HepG2 (cell line): ENCODE data around the gene EPHB4. TPM values are rescaled to one million over a fixed set of nuclear protein-coding genes. Genes with fewer than 3 reads are reported as not detected.
A peak's percentile ranks its signal among the peaks of the same experiment; 100 is the strongest.

ENCODE experiments used
- ARID4A ChIP-seq: sonication (generic); formaldehyde crosslinking; IDR thresholded peaks from 2 replicates; pipeline ENCODE4 v1.5.0; 2020; ENCODE audit warnings: mild to moderate bottlenecking, missing genetic modification reagents, borderline replicate concordance
- MXI1 ChIP-seq: IDR thresholded peaks from 3 replicates; pipeline ENCODE4 v1.6.1; 2012; ENCODE audit warnings: low read depth, low read length, inconsistent platforms, borderline replicate concordance
- PAXIP1 ChIP-seq: sonication (generic); formaldehyde crosslinking; conservative IDR thresholded peaks from 2 replicates; pipeline ENCODE4 v1.4.0; 2020; ENCODE audit warnings: mild to moderate bottlenecking, missing genetic modification reagents, moderate library complexity
- SIN3A ChIP-seq: IDR thresholded peaks from 2 replicates; pipeline ENCODE4 v1.6.1; 2011; ENCODE audit warnings: low read depth, mild to moderate bottlenecking, control low read depth, low read length, borderline replicate concordance
- SOX6 ChIP-seq, 2 experiments: fragments of 450-650 bp in 1 of 2; sonication (generic) in 1 of 2; formaldehyde crosslinking in 1 of 2; IDR thresholded peaks; 2 replicates each; pipeline versions ENCODE4 v1.4.0 to v1.6.1; 2017 to 2020; ENCODE audit warnings: antibody characterized with exemption in 1 of 2, mild to moderate bottlenecking in 1 of 2, missing genetic modification reagents in 1 of 2
- XRCC5 ChIP-seq: fragments of 200-400 bp; formaldehyde crosslinking; optimal IDR thresholded peaks from 2 replicates; pipeline ENCODE3; 2017; ENCODE audit warnings: mild to moderate bottlenecking, low read length
- ZBTB38 ChIP-seq: sonication (generic); formaldehyde crosslinking; IDR thresholded peaks from 2 replicates; pipeline ENCODE4 v1.5.1; 2020; ENCODE audit warnings: mild to moderate bottlenecking, missing genetic modification reagents
- ZFP90 ChIP-seq: sonication (generic); formaldehyde crosslinking; IDR thresholded peaks from 2 replicates; pipeline ENCODE4 v1.8.0; 2022; ENCODE audit warnings: missing genetic modification reagents, mild to moderate bottlenecking, inconsistent platforms, borderline replicate concordance
- ZFP91 ChIP-seq: sonication (generic); formaldehyde crosslinking; IDR thresholded peaks from 2 replicates; pipeline ENCODE4 v1.9.0; 2022; ENCODE audit warnings: missing genetic modification reagents, mild to moderate bottlenecking, borderline replicate concordance
- ZNF20 ChIP-seq: sonication (generic); formaldehyde crosslinking; IDR thresholded peaks from 2 replicates; pipeline ENCODE4 v1.4.0; 2020; ENCODE audit warnings: mild to moderate bottlenecking, moderate library complexity, missing genetic modification reagents
- ZNF225 ChIP-seq: sonication (generic); formaldehyde crosslinking; IDR thresholded peaks from 2 replicates; pipeline ENCODE4 v1.4.0; 2020; ENCODE audit warnings: mild to moderate bottlenecking, missing genetic modification reagents
- ZNF3 ChIP-seq: IDR thresholded peaks from 2 replicates; pipeline ENCODE4 v1.7.0; 2017; ENCODE audit warnings: inconsistent platforms
- ZNF687 ChIP-seq: sonication (generic); formaldehyde crosslinking; IDR thresholded peaks from 2 replicates; pipeline ENCODE4 v1.5.1; 2020; ENCODE audit warnings: mild to moderate bottlenecking, missing genetic modification reagents, moderate library complexity
- polyA plus RNA-seq, 8 experiments: library from polyadenylated mRNA; depleted of rRNA in 3 of 8; stranded (reverse) in 7 of 8; unstranded in 1 of 8; fragments of >200 nt; fragmentation: Illumina TruSeq in 4 of 8; extraction: Trizol in 4 of 8; gene quantifications; 2 replicates each; pipeline versions ENCODE4 v1.2.1 to v1.2.3, GENCODE V29; 2011 to 2016; ENCODE audit warnings: low read depth in 4 of 8, missing spikeins in 1 of 8, mixed read lengths in 1 of 8; ENCODE audit not compliant: insufficient read depth in 1 of 8
- total RNA-seq, 5 experiments: library from RNA; depleted of rRNA; stranded (reverse); fragments of >200 nt; fragmentation: Illumina TruSeq; extraction: Trizol; gene quantifications; 2 replicates each; pipeline ENCODE4 v1.2.3, GENCODE V29; 2016; ENCODE audit warnings: low read depth in 1 of 5

EPHB4 gene
- total and polyA plus RNA-seq, 2 of the 13 experiments (the other 11 are each of a cell fraction or from before 2014, with no cell fraction given), result 61.4 to 69.6 TPM

GRCh38 chr7:100825215-100825671 is 2.1 kb downstream of the EPHB4 start (continued):
- 0 out of 2 replicates have a peak, but pooled peaks have one; percentile 12 for TF ChIP-seq ZFP91
- no peak for TF ChIP-seq ZNF225 (CRISPR knock-in tag)
- TF ChIP-seq ARID4A, result peak; percentile 62
- peak; percentile 63; the same call in 1 of the 2 replicates for TF ChIP-seq ZBTB38 (CRISPR knock-in tag)
- TF ChIP-seq ZNF3 (CRISPR knock-in tag), result no peak
- TF ChIP-seq ZFP90 (CRISPR knock-in tag), result no peak
- TF ChIP-seq SOX6 (IDR thresholded peaks at IDR 0.05), result no peak
- TF ChIP-seq SOX6 (CRISPR knock-in tag; IDR thresholded peaks at IDR 0.05), result 0 out of 2 replicates have a peak, but pooled peaks have one; percentile 12
- no peak for TF ChIP-seq PAXIP1 (CRISPR knock-in tag)
- no peak for TF ChIP-seq ZNF20 (CRISPR knock-in tag)
- peak; percentile 10 for TF ChIP-seq XRCC5
- TF ChIP-seq MXI1, result peak; percentile 72; the same call in 2 of the 3 replicates
- TF ChIP-seq SIN3A, result 0 out of 2 replicates have a peak, but pooled peaks have one; percentile 61
- peak; percentile 27; the same call in 1 of the 2 replicates for TF ChIP-seq ZNF687 (CRISPR knock-in tag)
